Left ventricle myocardium inferior (tissue), 1 donor: Measurements from ENCODE around the gene BAHCC1. TPM values are rescaled to one million over a fixed set of nuclear protein-coding genes. Genes with fewer than 3 reads are reported as not detected.

Experiments
- DNase-seq: peaks from one replicate; pipeline ENCODE4 v3.0.0-alpha.2; 2020
- H3K27ac ChIP-seq: fragments of 200-600 bp; replicated peaks from 2 replicates; pipeline ENCODE4 v1.8.0; 2021
- H3K27me3 ChIP-seq: fragments of 200-600 bp; 2 replicates; pipeline ENCODE4 v1.8.0; 2021; ENCODE audit warnings: low read depth
- H3K36me3 ChIP-seq: fragments of 200-600 bp; 2 replicates; pipeline ENCODE4 v1.8.0; 2021
- H3K4me1 ChIP-seq: fragments of 200-600 bp; 2 replicates; pipeline ENCODE4 v1.8.0; 2021
- H3K4me3 ChIP-seq: fragments of 200-600 bp; 2 replicates; pipeline ENCODE4 v1.8.0; 2021; ENCODE audit warnings: mild to moderate bottlenecking, moderate library complexity
- H3K9me3 ChIP-seq: fragments of 200-600 bp; replicated peaks from 2 replicates; pipeline ENCODE4 v1.8.0; 2021
- CTCF ChIP-seq: fragments of 200-600 bp; IDR thresholded peaks from 2 replicates; pipeline ENCODE4 v1.8.0; 2021; ENCODE audit warnings: antibody characterized with exemption, mild to moderate bottlenecking, borderline replicate concordance
- intact Hi-C: fragments of 100-400 bp; cut with micrococcal nuclease; formaldehyde crosslinking; loops from one replicate; pipeline ENCODE4 v1.11.0; 2022
- microRNA-seq: library from miRNA; unstranded; fragments of <30 nt; microRNA quantifications from one replicate; pipeline ENCODE4 v1.2.0, GENCODE V29; 2020
- total RNA-seq: library from RNA; stranded (reverse); fragmentation: NEBNext Ultra II Directional; extraction: Animal tissue kit (Norgen Biotek cat#: 25700); gene quantifications from one replicate; pipeline ENCODE4 v1.2.1, GENCODE V29; 2021
- donor health status: DM: no; HTN: yes; CAD: no; lungs with severe emphysema.

The BAHCC1 gene
- total RNA-seq, 1 donor from 2014 or later: 7.3 TPM

GRCh38 chr17:81513372-81513752 is 118.1 kb downstream of the BAHCC1 start:
- peak; percentile 7 for TF ChIP-seq CTCF
- H3K27ac ChIP-seq: peak overlapping the region; percentile 99
- peak; percentile 62 for DNase-seq
- intact Hi-C loops: no loop called here
- peaks cover 45% of the 10 kb centered on the region for H3K36me3 ChIP-seq
- peaks cover 92% of the 10 kb centered on the region for H3K4me1 ChIP-seq
- H3K9me3 ChIP-seq: no peaks in the 10 kb centered on the region
- H3K27me3 ChIP-seq: no peaks in the 10 kb centered on the region
- peak overlapping the region; percentile 93 for H3K4me3 ChIP-seq

GRCh38 chr17:81513753-81514488 is 118.7 kb downstream of the BAHCC1 start:
- peak; percentile 75 for DNase-seq
- H3K4me3 ChIP-seq: peak overlapping the region; percentile 93
- H3K27me3 ChIP-seq: peaks cover 3% of the 10 kb centered on the region
- peaks cover 40% of the 10 kb centered on the region for H3K36me3 ChIP-seq
- H3K4me1 ChIP-seq: peaks cover 92% of the 10 kb centered on the region
- intact Hi-C loops: no loop called here
- no peaks in the 10 kb centered on the region for H3K9me3 ChIP-seq
- peak overlapping the region; percentile 99 for H3K27ac ChIP-seq
- TF ChIP-seq CTCF: no peak

GRCh38 chr17:81514489-81514738 is 119.2 kb downstream of the BAHCC1 start:
- TF ChIP-seq CTCF: no peak
- Histone ChIP-seq H3K4me3 (peak overlapping the region; percentile 93), H3K27me3 (peaks cover 8% of the 10 kb centered on the region), H3K27ac (peak overlapping the region; percentile 99), H3K4me1 (peaks cover 92% of the 10 kb centered on the region), H3K9me3 (no peaks in the 10 kb centered on the region), H3K36me3 (peaks cover 35% of the 10 kb centered on the region)
- intact Hi-C loops: no loop called here
- DNase-seq: no peak

- H3K27ac ChIP-seq: peak overlapping the region; percentile 99
- peak; percentile 88 for DNase-seq
- no peaks in the 10 kb centered on the region for H3K9me3 ChIP-seq
- H3K36me3 ChIP-seq: peaks cover 30% of the 10 kb centered on the region
- H3K4me3 ChIP-seq: peak overlapping the region; percentile 93
- H3K4me1 ChIP-seq: peaks cover 92% of the 10 kb centered on the region
- peaks cover 13% of the 10 kb centered on the region for H3K27me3 ChIP-seq
- intact Hi-C loops: no loop called here
- no peak for TF ChIP-seq CTCF
These were observed 119.7 kb downstream of the BAHCC1 start for GRCh38 chr17:81514739-81515529.

- H3K9me3 ChIP-seq: no peaks in the 10 kb centered on the region
- DNase-seq: no peak
- H3K36me3 ChIP-seq: peaks cover 23% of the 10 kb centered on the region
- TF ChIP-seq CTCF: no peak
- intact Hi-C loops: no loop called here
- H3K27ac ChIP-seq: peak overlapping the region; percentile 99
- H3K27me3 ChIP-seq: peaks cover 20% of the 10 kb centered on the region
- peaks cover 88% of the 10 kb centered on the region for H3K4me1 ChIP-seq
- H3K4me3 ChIP-seq: peak overlapping the region; percentile 93
These were observed 120.3 kb downstream of the BAHCC1 start for GRCh38 chr17:81515530-81516041.

Small RNA genes within 50 kb of the gene (microRNA-seq; reads per million reads assigned to microRNA genes)
- gene MIR3186 (not detected), gene MIR4740 (not detected)

Other genes starting within 250 kb of the BAHCC1 start
- gene PVALEF, start 229.9 kb upstream of the BAHCC1 start, total RNA-seq: not detected
- gene AATK, start 229.2 kb upstream of the BAHCC1 start, total RNA-seq: 2.3 TPM
- 7.6 TPM for gene CEP131, start 172.5 kb upstream of the BAHCC1 start, total RNA-seq
- 15.9 TPM for gene TEPSIN, start 156.4 kb upstream of the BAHCC1 start, total RNA-seq
- gene NDUFAF8, start 156.1 kb upstream of the BAHCC1 start, total RNA-seq: 61.5 TPM
- 50.1 TPM for gene SLC38A10, start 100.2 kb upstream of the BAHCC1 start, total RNA-seq
- 342 TPM for gene ACTG1, start 117.3 kb downstream of the BAHCC1 start, total RNA-seq
- 0.38 TPM for gene FSCN2, start 132.9 kb downstream of the BAHCC1 start, total RNA-seq
- gene FAAP100, start 156.9 kb downstream of the BAHCC1 start, total RNA-seq: 15.9 TPM
- gene NPLOC4, start 241.7 kb downstream of the BAHCC1 start, total RNA-seq: 87.5 TPM
- gene TSPAN10, start 241.7 kb downstream of the BAHCC1 start, total RNA-seq: 0.30 TPM